HepG2 (cell line): ENCODE data around the gene KIF3A. TPM values are rescaled to one million over a fixed set of nuclear protein-coding genes. Genes with fewer than 3 reads are reported as not detected.

ENCODE experiments used
- ATAC-seq: fragments of 200-7000 bp; cut with Tn5 transposase; 3 replicates; pipeline ENCODE4 v1.9.1; 2020; ENCODE audit warnings: mild to moderate bottlenecking, moderate library complexity
- BruUV-seq: library from RNA; stranded (reverse); fragments of 400-500 nt; replicated peaks from 2 replicates; lab custom pipeline; 2021; lab: Mats Ljungman, UMichigan
- CTCF ChIA-PET: fragments of 300-600 bp; formaldehyde crosslinking; extraction: SDS; loops from one replicate; lab custom pipeline; 2021; ENCODE audit warnings: low total read pairs, inconsistent platforms, low intra/inter-chr PET ratio; lab: Yijun Ruan, JAX
- POLR2A ChIA-PET: fragments of 350-600 bp; sonication (Branson Sonifier 250); formaldehyde crosslinking; loops from one replicate; lab custom pipeline; 2020; ENCODE audit warnings: antibody characterized with exemption, inconsistent platforms; lab: Yijun Ruan, JAX
- DNase-seq: peaks from one replicate; pipeline ENCODE4 v3.0.0-alpha.2; 2015; ENCODE audit warnings: low spot score
- FAIRE-seq: peaks from 3 replicates; lab custom pipeline; 2011; peaks lifted over from hg19 to GRCh38; lab: Jason Lieb, UNC
- H2AFZ ChIP-seq: one replicate; pipeline ENCODE4 v1.6.1; 2011; ENCODE audit warnings: low read length, inconsistent platforms
- H3K27ac ChIP-seq: fragments of 300-600 bp; 3 replicates; pipeline ENCODE4 v1.8.0; 2011; ENCODE audit warnings: mixed run types, mild to moderate bottlenecking, mixed read lengths, low read length, inconsistent platforms; ENCODE audit not compliant: insufficient read depth; ENCODE audit errors: extremely low read length
- H3K27me3 ChIP-seq, 2 experiments: fragments of 200-600 bp in 1 of 2; 2 replicates in 1 of 2; 3 replicates in 1 of 2; pipeline versions ENCODE4 v1.6.0 to v1.8.0; 2011; ENCODE audit warnings: low read length in 2 of 2, mild to moderate bottlenecking in 2 of 2, moderate library complexity in 2 of 2, inconsistent platforms in 1 of 2; ENCODE audit not compliant: insufficient read depth in 2 of 2, control insufficient read depth in 1 of 2
- H3K36me3 ChIP-seq, 2 experiments: fragments of 200-600 bp in 1 of 2; replicated peaks in 1 of 2; 2 replicates in 1 of 2; 3 replicates in 1 of 2; pipeline versions ENCODE4 v1.5.1 to v1.8.0; 2011; ENCODE audit warnings: low read length in 2 of 2, inconsistent platforms in 1 of 2; ENCODE audit not compliant: insufficient read depth in 2 of 2, control insufficient read depth in 1 of 2
- H3K4me1 ChIP-seq: 2 replicates; pipeline ENCODE4 v1.5.1; 2012; ENCODE audit warnings: low read length, inconsistent platforms; ENCODE audit not compliant: insufficient read depth
- H3K4me2 ChIP-seq: 2 replicates; pipeline ENCODE4 v1.6.0; 2011; ENCODE audit warnings: low read depth, low read length, inconsistent platforms
- H3K4me3 ChIP-seq, 3 experiments: fragments of 200-600 bp in 1 of 3; sonication (generic), shearing (Covaris generic) in 1 of 3; replicated peaks in 1 of 3; 2 replicates each; pipeline ENCODE4 v1.5.1; 2011 to 2016; ENCODE audit warnings: low read length in 3 of 3, inconsistent platforms in 2 of 3, low read depth in 2 of 3, mild to moderate bottlenecking in 2 of 3, control low read depth in 1 of 3, mixed read lengths in 1 of 3; ENCODE audit not compliant: insufficient read depth in 1 of 3
- H3K79me2 ChIP-seq: one replicate; pipeline ENCODE4 v1.6.1; 2011; ENCODE audit warnings: low read length, inconsistent platforms; ENCODE audit not compliant: insufficient read depth
- H3K9ac ChIP-seq: 2 replicates; pipeline ENCODE4 v1.6.0; 2011; ENCODE audit warnings: mild to moderate bottlenecking, low read depth, low read length, inconsistent platforms; ENCODE audit not compliant: insufficient read depth
- H3K9me3 ChIP-seq: 2 replicates; pipeline ENCODE4 v1.5.1; 2012; ENCODE audit warnings: mild to moderate bottlenecking, low read length
- H4K20me1 ChIP-seq: 2 replicates; pipeline ENCODE4 v1.6.0; 2011; ENCODE audit warnings: inconsistent platforms, mild to moderate bottlenecking, low read length, moderate library complexity; ENCODE audit not compliant: insufficient read depth
- ARNT2 ChIP-seq: sonication (generic); formaldehyde crosslinking; IDR thresholded peaks from 2 replicates; pipeline ENCODE4 v1.8.0; 2022; ENCODE audit warnings: mild to moderate bottlenecking, low read depth, missing genetic modification reagents, moderate library complexity
- BRD4 ChIP-seq: sonication (generic); formaldehyde crosslinking; IDR thresholded peaks from 2 replicates; pipeline ENCODE4 v1.4.0; 2020; ENCODE audit warnings: missing genetic modification reagents
- FOSL1 ChIP-seq: sonication (generic); formaldehyde crosslinking; IDR thresholded peaks from 2 replicates; pipeline ENCODE4 v1.9.0; 2021; ENCODE audit warnings: missing genetic modification reagents, borderline replicate concordance
- FOXK1 ChIP-seq: sonication (generic); formaldehyde crosslinking; IDR thresholded peaks from 2 replicates; pipeline ENCODE4 v1.4.0; 2020; ENCODE audit warnings: low read depth, missing genetic modification reagents, borderline replicate concordance
- HNF4A ChIP-seq: sonication (generic); formaldehyde crosslinking; IDR thresholded peaks from 2 replicates; pipeline ENCODE4 v1.4.0; 2020; ENCODE audit warnings: missing genetic modification reagents
- PHB2 ChIP-seq: fragments of 450-650 bp; IDR thresholded peaks from 2 replicates; pipeline ENCODE4 v1.6.1; 2018; ENCODE audit not compliant: partially characterized antibody
- REL ChIP-seq: sonication (generic); formaldehyde crosslinking; conservative IDR thresholded peaks from 2 replicates; pipeline ENCODE4 v1.8.0; 2022; ENCODE audit warnings: mild to moderate bottlenecking, missing genetic modification reagents, moderate library complexity
- SALL2 ChIP-seq: sonication (generic); formaldehyde crosslinking; IDR thresholded peaks from 2 replicates; pipeline ENCODE4 v1.8.1; 2023; ENCODE audit warnings: mild to moderate bottlenecking, missing genetic modification reagents, inconsistent platforms
- SIX4 ChIP-seq: sonication (generic); formaldehyde crosslinking; IDR thresholded peaks from 2 replicates; pipeline ENCODE4 v1.4.0; 2020; ENCODE audit warnings: missing genetic modification reagents
- YEATS2 ChIP-seq: sonication (generic); formaldehyde crosslinking; IDR thresholded peaks from 2 replicates; pipeline ENCODE4 v1.4.0; 2020; ENCODE audit warnings: missing genetic modification reagents, borderline replicate concordance
- ZNF136 ChIP-seq: sonication (generic); formaldehyde crosslinking; IDR thresholded peaks from 2 replicates; pipeline ENCODE4 v1.8.1; 2022; ENCODE audit warnings: low read depth, mild to moderate bottlenecking, moderate library complexity, missing genetic modification reagents
- ZNF850 ChIP-seq: sonication (generic); formaldehyde crosslinking; conservative IDR thresholded peaks from 2 replicates; pipeline ENCODE4 v1.9.0; 2021; ENCODE audit warnings: mild to moderate bottlenecking, missing genetic modification reagents
- WGBS: methylation state at CpG from one replicate; pipeline ENCODE4 v1.1.6; 2017; ENCODE audit warnings: low lambda C conversion rate; 5-methylcytosine and 5-hydroxymethylcytosine counted together
- in situ Hi-C: cut with HindIII; loops from 2 replicates; pipeline ENCODE4 v1.10.0; 2017; ENCODE audit warnings: low pct_unique_long_range_greater_than_20kb; ENCODE audit not compliant: extremely low pct_ligation_motif_present
- intact Hi-C: fragments of 100-400 bp; cut with micrococcal nuclease; formaldehyde crosslinking; loops from one replicate; pipeline ENCODE4 v1.10.0; 2022; ENCODE audit not compliant: unreplicated experiment
- polyA plus RNA-seq, 8 experiments: library from polyadenylated mRNA; depleted of rRNA in 3 of 8; stranded (reverse) in 7 of 8; unstranded in 1 of 8; fragments of >200 nt; fragmentation: Illumina TruSeq in 4 of 8; extraction: Trizol in 4 of 8; gene quantifications; 2 replicates each; pipeline versions ENCODE4 v1.2.1 to v1.2.3, GENCODE V29; 2011 to 2016; ENCODE audit warnings: low read depth in 4 of 8, missing spikeins in 1 of 8, mixed read lengths in 1 of 8; ENCODE audit not compliant: insufficient read depth in 1 of 8
- total RNA-seq, 5 experiments: library from RNA; depleted of rRNA; stranded (reverse); fragments of >200 nt; fragmentation: Illumina TruSeq; extraction: Trizol; gene quantifications; 2 replicates each; pipeline ENCODE4 v1.2.3, GENCODE V29; 2016; ENCODE audit warnings: low read depth in 1 of 5

Gene KIF3A
- total and polyA plus RNA-seq, 2 of the 13 experiments (the other 11 are each of a cell fraction or from before 2014, with no cell fraction given): 2.3 to 8.4 TPM

DNA sequence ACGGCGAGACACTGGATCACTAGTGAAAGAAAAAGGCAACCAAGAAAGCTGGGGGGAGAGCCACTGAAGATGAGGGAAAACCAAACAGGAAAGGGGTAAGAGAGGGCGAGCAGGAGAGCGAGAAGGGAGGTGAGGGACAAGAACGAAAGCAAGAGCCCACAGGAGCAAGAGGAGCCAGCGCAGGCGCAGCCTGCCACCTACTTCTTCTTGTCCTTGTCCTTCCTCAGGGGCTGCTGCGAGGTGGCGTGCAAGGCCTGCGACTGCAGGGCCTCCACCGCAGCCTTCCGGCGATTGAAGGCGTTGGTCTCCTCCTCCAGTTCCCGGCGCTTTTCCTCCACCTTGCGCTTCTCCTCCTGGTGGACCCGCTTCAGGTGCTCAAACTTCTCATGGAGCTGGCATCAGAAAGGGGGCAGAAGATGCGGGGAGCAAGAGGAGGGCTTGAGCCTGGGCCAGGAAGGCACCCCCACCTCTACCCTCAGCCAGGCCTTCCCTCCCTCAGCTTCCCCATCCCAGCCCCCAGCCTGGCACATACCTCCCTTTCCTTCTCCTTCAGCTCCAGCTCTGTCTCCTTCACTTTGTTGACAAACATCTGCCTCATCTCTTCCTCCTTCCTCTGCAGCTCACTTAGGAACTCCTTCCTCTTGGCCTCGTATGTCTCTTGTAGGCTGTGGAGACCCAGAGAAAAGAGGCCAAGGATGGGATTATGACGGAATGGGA, 23.4 kb upstream of the KIF3A start:
- ATAC-seq (no peak), FAIRE-seq (no peak), DNase-seq (no peak)
- Histone ChIP-seq H3K27ac (no peak overlapping the region), H3K4me2 (no peak overlapping the region), H3K4me1 (no peaks in the 10 kb centered on the region), H3K79me2 (no peaks in the 10 kb centered on the region), H4K20me1 (no peaks in the 10 kb centered on the region), H3K36me3 (peaks cover 22 to 67% of the 10 kb centered on the region in 2 experiments), H3K9ac (no peak overlapping the region), H2AFZ (no peak overlapping the region), H3K4me3 (no peak overlapping the region), H3K27me3 (no peaks in the 10 kb centered on the region), H3K9me3 (no peaks in the 10 kb centered on the region)
- 96% methylated on average over 21 of the region's 21 CpGs for WGBS
- intact Hi-C loops: no loop called here
- no TSS peak for BruUV-seq
- in situ Hi-C loops: no loop called here
- CTCF ChIA-PET: no interaction called here
- TF ChIP-seq HNF4A (CRISPR knock-in tag) (no peak), ZNF850 (CRISPR knock-in tag) (no peak), SALL2 (CRISPR knock-in tag) (no peak), FOSL1 (CRISPR knock-in tag) (no peak), ARNT2 (CRISPR knock-in tag) (no peak), FOXK1 (CRISPR knock-in tag) (no peak), REL (CRISPR knock-in tag) (no peak), YEATS2 (CRISPR knock-in tag) (no peak), SIX4 (CRISPR knock-in tag) (no peak), BRD4 (no peak), PHB2 (no peak), ZNF136 (CRISPR knock-in tag) (no peak)
- TF ChIP-seq, all 625 proteins: peak for 0
- POLR2A ChIA-PET: no interaction called here
